Heart left ventricle (tissue), 13 donors: Measurements from ENCODE around the gene SOX21.

Source experiments
- POLR2A ChIP-seq, 2 donors: fragments of 450-650 bp; IDR thresholded peaks; one replicate each; pipeline ENCODE4 v1.6.1; 2017; ENCODE audit warnings: antibody characterized with exemption in 2 of 2, mild to moderate bottlenecking in 2 of 2, moderate library complexity in 2 of 2
- TF ChIP-seq, protein P1 (sequence below), 12 donors: fragments of 200-600 bp; sonication (generic) in 4 of 12; IDR thresholded peaks; one replicate each; pipeline versions ENCODE4 v1.5.0 to v1.8.0; 2018 to 2022; ENCODE audit warnings: antibody characterized with exemption in 12 of 12, mild to moderate bottlenecking in 5 of 12
- donor health status: ischemic (EF 13 %, LVEDD 7.1; RV severe dilation, severe dysfunction).
- donor health status: DM: no; HTN: yes; CAD: no.
- donor health status: DM: no; HTN: no; CAD: no.
- donor health status: ischemic (EF 25% LVEDD 6.9; RV normal size, moderate dysfunction).
- donor health status: ischemic (EF 25% LVEDD 5.7; RV mildly dilated, moderate dysfunction).
- donor health status: ischemic (EF 35%, LVEDD 5.7; RV mildly dilated, moderate dysfunction).
- donor health status: nonischemic (EF 11% LVEDD 7.7; RV severe dilation, severe dysfunction).
- donor health status: DM: yes; HTN: yes; CAD: no.
- donor health status: PGD.
- donor health status: ischemic (EF 29% LVEDD 5.4; RV normal size, mild dysfunction).
- donor health status: nonischemic (EF 23%, LVEDD 6.1; RV moderate dilation, normal function).

DNA sequence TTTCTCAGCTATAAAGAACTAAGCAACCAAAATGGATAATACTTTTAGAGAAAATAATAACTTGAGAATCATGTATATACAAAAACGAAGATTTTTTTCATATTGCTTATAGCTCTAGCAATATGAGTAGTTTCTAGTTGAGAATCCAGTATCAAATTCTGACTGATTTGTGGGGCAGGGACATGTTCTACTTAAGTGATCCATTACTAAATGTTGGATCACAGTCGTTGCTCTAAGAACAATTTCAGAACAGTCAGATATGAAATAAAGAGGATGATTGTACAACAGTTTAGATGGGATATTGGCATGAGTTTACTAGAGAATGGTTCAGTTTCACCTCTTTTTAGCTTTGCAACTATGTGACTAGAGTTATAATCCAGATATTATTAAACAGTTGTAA lies 39.9 kb downstream of the SOX21 start:
- no peak for TF ChIP-seq POLR2A (IDR thresholded peaks at IDR 0.05)
- TF ChIP-seq, protein P1, sequence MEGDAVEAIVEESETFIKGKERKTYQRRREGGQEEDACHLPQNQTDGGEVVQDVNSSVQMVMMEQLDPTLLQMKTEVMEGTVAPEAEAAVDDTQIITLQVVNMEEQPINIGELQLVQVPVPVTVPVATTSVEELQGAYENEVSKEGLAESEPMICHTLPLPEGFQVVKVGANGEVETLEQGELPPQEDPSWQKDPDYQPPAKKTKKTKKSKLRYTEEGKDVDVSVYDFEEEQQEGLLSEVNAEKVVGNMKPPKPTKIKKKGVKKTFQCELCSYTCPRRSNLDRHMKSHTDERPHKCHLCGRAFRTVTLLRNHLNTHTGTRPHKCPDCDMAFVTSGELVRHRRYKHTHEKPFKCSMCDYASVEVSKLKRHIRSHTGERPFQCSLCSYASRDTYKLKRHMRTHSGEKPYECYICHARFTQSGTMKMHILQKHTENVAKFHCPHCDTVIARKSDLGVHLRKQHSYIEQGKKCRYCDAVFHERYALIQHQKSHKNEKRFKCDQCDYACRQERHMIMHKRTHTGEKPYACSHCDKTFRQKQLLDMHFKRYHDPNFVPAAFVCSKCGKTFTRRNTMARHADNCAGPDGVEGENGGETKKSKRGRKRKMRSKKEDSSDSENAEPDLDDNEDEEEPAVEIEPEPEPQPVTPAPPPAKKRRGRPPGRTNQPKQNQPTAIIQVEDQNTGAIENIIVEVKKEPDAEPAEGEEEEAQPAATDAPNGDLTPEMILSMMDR (IDR thresholded peaks at IDR 0.05) = no peak
